Measurements from ENCODE around the gene STX3. TPM values are rescaled to one million over a fixed set of nuclear protein-coding genes. Genes with fewer than 3 reads are reported as not detected.
A peak's percentile ranks its signal among the peaks of the same experiment; 100 is the strongest.

STX3 gene
- total and polyA plus RNA-seq, 2 of the 13 experiments (the other 11 are each of a cell fraction or from before 2014, with no cell fraction given): 16.5 to 24.0 TPM

- Histone ChIP-seq H3K36me3 (replicated peaks in 1 of 2; ENCODE audit: control insufficient read depth in 1 of 2, insufficient read depth in 2 of 2, low read length in 2 of 2) (no peaks in the 10 kb centered on the region), H3K4me2 (ENCODE audit: low read depth, low read length) (no peak overlapping the region), H3K9ac (ENCODE audit: insufficient read depth, low read depth, low read length) (no peak overlapping the region), H3K79me2 (ENCODE audit: insufficient read depth, low read length) (no peaks in the 10 kb centered on the region), H3K27ac (ENCODE audit: extremely low read length, insufficient read depth, low read length) (no peak overlapping the region), H2AFZ (ENCODE audit: low read length) (no peak overlapping the region), H3K27me3 (ENCODE audit: control insufficient read depth in 1 of 2, insufficient read depth in 2 of 2, low read length in 2 of 2) (no peaks in the 10 kb centered on the region), H4K20me1 (ENCODE audit: insufficient read depth, low read length) (no peaks in the 10 kb centered on the region), H3K9me3 (ENCODE audit: low read length) (no peaks in the 10 kb centered on the region), H3K4me3 (replicated peaks in 1 of 3; ENCODE audit: insufficient read depth in 1 of 3, low read depth in 2 of 3, low read length in 3 of 3) (no peak overlapping the region), H3K4me1 (ENCODE audit: insufficient read depth, low read length) (no peaks in the 10 kb centered on the region)
- in situ Hi-C loops (cut with HindIII; ENCODE audit: extremely low pct_ligation_motif_present, low pct_unique_long_range_greater_than_20kb) (no loop called here), intact Hi-C loops (cut with micrococcal nuclease; ENCODE audit: unreplicated experiment) (no loop called here)
- FAIRE-seq (no peak), ATAC-seq (no peak), DNase-seq (ENCODE audit: low spot score) (no peak)
- WGBS (ENCODE audit: low lambda C conversion rate): 4% methylated on average over 2 of the region's 2 CpGs
- POLR2A ChIA-PET: no interaction called here
- CTCF ChIA-PET (ENCODE audit: low intra/inter-chr PET ratio, low total read pairs): no interaction called here
- no peak for TF ChIP-seq CSRNP1 (CRISPR knock-in tag; IDR thresholded peaks at IDR 0.05)
- TF ChIP-seq ZNF704 (CRISPR knock-in tag; IDR thresholded peaks at IDR 0.05; ENCODE audit: borderline replicate concordance): no peak
- peak; percentile 53 for TF ChIP-seq MNT (IDR thresholded peaks at IDR 0.05)
- peak; percentile 75 for TF ChIP-seq MAFF (IDR thresholded peaks at IDR 0.05; ENCODE audit: low read depth, low read length)
- TF ChIP-seq MAFK (conservative IDR thresholded peaks at IDR 0.05 in 1 of 2, IDR thresholded peaks at IDR 0.05 in 1 of 2; ENCODE audit: low read length in 2 of 2): peak; percentile 53 to 85
- BruUV-seq (replicated peaks): no TSS peak
These were observed 9.1 kb upstream of the STX3 start for GRCh38 chr11:59746111-59746510.
